ENCODE data around the gene KLHL6.
"Not testable (repeated sequence)": the region's sequence is repeated elsewhere in the genome, so short reads cannot be mapped to it uniquely, and the experiment has no call there.

The KLHL6 gene

DNA sequence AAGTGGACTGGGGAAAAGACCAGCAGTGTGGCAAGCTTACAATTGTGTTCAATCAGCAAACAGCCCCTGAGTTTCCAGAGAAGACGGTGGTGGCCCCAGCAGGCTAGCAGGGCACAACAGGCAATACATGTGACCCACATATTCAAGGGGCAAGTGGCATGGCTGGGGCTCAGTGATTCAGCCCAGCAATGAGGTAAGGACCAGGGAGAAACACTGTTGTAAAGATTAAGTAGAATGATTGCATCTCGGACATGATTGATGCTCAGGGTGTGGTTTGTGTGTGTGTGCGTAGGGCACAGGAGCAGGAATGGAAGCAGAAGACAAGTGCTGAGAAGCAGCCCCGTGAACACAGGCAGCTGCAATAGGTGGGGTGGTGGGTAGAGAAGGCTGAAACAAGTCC is 37.9 kb downstream of the KLHL6 start:
- TF ChIP-seq, protein P1, sequence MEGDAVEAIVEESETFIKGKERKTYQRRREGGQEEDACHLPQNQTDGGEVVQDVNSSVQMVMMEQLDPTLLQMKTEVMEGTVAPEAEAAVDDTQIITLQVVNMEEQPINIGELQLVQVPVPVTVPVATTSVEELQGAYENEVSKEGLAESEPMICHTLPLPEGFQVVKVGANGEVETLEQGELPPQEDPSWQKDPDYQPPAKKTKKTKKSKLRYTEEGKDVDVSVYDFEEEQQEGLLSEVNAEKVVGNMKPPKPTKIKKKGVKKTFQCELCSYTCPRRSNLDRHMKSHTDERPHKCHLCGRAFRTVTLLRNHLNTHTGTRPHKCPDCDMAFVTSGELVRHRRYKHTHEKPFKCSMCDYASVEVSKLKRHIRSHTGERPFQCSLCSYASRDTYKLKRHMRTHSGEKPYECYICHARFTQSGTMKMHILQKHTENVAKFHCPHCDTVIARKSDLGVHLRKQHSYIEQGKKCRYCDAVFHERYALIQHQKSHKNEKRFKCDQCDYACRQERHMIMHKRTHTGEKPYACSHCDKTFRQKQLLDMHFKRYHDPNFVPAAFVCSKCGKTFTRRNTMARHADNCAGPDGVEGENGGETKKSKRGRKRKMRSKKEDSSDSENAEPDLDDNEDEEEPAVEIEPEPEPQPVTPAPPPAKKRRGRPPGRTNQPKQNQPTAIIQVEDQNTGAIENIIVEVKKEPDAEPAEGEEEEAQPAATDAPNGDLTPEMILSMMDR (IDR thresholded peaks at IDR 0.05; ENCODE audit: low read depth, low read length, missing control alignments): no peak

DNA sequence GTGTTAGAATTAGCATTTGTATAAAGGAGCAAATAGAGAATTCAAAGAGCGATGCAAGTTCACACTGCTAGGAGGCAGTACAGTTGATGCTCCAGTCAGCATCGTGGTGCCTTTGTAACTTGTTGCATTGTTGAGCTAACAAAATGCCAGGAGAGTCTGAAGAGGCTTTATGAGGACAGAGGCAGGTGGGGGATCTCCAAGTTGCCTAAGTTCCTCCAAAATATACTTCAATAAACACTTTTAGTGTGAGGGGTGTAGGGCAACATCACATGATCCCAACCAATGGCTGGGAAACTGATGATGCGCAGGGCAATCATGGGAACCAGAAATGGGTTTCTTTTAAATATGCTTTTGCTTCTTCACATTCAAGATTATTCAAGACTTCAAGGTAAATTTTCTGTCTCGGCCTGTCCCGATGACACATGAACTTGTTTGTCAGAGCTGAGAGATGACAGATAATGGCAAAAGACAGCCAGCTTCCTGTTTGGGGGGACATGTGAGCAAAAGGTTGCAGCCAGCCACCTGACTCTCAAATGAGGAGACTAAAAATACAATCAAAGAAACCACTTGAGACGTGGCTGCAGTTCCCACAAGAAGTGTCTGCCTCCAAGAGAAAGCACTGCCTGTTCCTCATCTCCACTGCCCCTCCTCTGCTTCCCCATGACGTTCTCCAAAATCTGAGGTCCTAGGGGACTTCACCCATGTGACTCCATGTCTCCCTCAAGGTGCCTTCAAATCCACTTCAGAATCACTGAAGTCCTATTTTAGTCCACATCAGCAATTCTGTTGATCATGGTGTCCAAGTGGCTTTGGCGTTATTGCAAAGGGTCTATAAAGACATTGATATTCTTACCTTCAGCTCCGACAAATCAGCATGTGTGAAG is 39.3 kb downstream of the KLHL6 start:
- no peak overlapping the region for H3K4me3 ChIP-seq (replicated peaks; ENCODE audit: low read depth, low read length)
- no peak for DNase-seq (ENCODE audit: extremely low read depth, low read depth)
- TF ChIP-seq, protein P1 (IDR thresholded peaks at IDR 0.05; ENCODE audit: low read depth, low read length, missing control alignments): no peak

More for the DNA sequence above, 37.9 kb downstream of the KLHL6 start:
- no peak for DNase-seq (ENCODE audit: extremely low read depth, low read depth)
- no peak overlapping the region for H3K4me3 ChIP-seq (replicated peaks; ENCODE audit: low read depth, low read length)

DNA sequence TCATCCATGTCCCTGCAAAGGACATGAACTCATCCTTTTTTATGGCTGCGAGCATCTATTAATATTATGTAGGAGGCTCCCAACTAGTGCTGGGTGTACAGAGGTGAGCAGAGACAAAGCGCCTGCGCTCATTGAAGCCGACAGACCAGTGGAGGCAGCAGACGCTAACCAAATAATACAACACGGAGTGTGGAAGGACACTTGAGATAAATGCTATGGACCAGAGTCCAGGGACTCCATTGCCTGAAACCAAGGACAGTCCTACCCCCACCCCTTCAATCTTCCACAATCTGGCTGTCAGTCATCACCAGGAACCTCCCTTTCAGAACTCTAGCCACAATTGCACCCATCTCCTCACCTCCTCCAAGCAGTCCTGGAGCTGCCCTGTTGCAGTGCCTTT is 41.5 kb downstream of the KLHL6 start:
- TF ChIP-seq, protein P1 (IDR thresholded peaks at IDR 0.05; ENCODE audit: low read depth, low read length, missing control alignments): no peak
- no peak for DNase-seq (ENCODE audit: extremely low read depth, low read depth)
- no peak overlapping the region for H3K4me3 ChIP-seq (replicated peaks; ENCODE audit: low read depth, low read length)

DNA sequence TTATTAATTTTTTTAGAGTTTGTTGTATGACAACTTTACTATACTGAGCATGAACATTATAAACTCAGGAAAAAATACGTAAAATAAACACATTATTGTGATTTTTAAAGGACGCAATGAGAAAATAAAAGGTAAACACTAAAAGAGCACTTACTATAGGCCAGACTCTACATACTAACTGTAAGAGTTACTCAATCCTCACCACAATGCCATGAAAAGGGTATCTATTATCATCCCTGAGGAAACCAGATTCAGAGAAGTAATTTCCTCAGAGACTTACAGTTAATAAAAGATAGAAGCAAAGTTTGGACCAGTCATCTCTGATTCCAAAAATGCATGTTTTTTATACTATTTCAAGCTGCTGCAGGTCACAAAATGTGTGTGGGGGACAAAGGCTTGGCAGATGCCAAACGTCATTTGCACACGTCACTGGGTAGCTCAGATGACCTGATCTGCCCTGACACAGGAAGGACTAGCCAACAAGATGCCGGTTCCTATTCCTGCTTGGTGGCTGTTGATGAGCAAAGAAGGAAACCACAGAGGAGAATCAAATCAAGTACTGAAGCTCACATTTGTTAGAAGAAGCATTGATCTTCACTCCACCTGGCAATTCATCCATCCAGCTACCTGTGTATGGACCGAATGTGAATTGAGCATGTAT is 42.3 kb downstream of the KLHL6 start:
- H3K4me3 ChIP-seq (replicated peaks; ENCODE audit: low read depth, low read length): no peak overlapping the region
- no peak for DNase-seq (ENCODE audit: extremely low read depth, low read depth)
- TF ChIP-seq, protein P1 (IDR thresholded peaks at IDR 0.05; ENCODE audit: low read depth, low read length, missing control alignments): no peak

DNA sequence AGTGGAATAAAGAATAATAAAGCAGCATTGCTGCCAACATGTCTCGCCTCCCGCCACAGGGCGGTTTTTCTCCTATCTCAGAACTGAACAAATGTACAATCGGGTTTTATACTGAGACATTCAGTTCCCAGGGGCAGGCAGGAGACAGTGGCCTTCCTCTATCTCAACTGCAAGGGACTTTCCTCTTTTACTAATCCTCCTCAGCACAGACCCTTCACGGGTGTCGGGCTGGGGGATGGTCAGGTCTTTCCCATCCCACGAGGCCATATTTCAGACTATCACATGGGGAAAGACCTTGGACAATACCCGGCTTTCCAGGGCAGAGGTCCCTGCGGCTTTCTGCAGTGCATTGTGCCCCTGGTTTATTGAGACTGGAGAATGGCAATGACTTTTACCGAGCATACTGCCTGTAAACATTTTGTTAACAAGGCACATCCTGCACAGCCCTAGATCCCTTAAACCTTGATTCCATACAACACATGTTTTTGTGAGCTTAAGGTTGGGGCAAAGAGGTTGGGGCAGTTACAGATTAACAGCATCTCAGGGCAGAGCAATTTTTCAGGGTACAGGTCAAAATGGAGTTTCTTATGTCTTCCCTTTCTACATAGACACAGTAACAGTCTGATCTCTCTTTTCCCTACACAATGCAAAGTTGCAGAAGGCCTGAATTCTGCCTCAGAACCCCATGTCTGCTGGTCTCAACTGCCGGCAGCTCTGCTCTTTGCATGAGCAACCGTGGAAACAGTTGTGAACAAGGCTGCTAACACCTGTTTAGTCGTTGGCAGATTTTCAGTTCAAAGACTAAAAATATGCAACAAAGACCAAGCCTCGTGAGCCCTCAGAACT is 44.0 kb downstream of the KLHL6 start:
- H3K4me3 ChIP-seq (replicated peaks; ENCODE audit: low read depth, low read length); DNase-seq (ENCODE audit: extremely low read depth, low read depth): not testable (repeated sequence)

DNA sequence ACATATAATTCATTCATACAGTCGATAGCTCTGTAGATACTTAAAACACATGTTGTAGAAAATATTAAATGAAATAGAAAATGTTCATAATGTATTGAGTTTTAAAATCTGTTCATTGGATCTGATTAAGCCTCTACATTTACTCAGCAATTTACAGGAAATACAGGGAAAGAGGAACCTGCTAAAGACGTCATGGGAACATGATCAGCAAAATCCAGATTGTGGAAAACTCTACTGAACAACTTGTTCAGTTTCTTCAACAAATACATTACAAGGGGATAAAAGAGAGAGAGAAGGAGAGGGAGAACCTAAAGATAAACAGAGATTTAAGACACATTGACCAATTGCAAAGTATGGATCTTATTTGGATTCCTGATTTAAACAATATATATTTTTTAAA is 46.7 kb downstream of the KLHL6 start:
- H3K4me3 ChIP-seq (replicated peaks; ENCODE audit: low read depth, low read length): no peak overlapping the region
- DNase-seq (ENCODE audit: extremely low read depth, low read depth): no peak
- TF ChIP-seq, protein P1 (IDR thresholded peaks at IDR 0.05; ENCODE audit: low read depth, low read length, missing control alignments): no peak

DNA sequence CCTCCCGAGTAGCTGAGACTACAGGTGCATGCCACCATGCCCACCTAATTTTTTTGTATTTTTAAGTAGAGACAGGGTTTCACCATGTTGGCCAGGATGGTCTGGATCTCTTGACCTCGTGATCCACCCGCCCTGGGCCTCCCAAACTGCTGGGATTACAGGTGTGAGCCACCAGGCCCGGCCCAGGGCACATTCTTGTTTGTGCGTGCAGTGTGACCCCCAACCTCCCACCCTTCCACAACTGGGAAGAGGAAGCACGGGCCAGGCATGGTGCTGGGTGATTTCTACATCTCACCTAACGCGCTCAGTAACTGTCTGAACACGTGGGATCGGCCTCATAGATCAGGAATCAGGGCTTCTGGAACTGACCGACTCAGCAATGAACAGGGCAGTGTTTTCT is 48.0 kb downstream of the KLHL6 start:
- H3K4me3 ChIP-seq (replicated peaks; ENCODE audit: low read depth, low read length): no peak overlapping the region
- TF ChIP-seq, protein P1 (IDR thresholded peaks at IDR 0.05; ENCODE audit: low read depth, low read length, missing control alignments): no peak
- no peak for DNase-seq (ENCODE audit: extremely low read depth, low read depth)
